Measurements from ENCODE around the gene DRC1.

Gene DRC1

DNA sequence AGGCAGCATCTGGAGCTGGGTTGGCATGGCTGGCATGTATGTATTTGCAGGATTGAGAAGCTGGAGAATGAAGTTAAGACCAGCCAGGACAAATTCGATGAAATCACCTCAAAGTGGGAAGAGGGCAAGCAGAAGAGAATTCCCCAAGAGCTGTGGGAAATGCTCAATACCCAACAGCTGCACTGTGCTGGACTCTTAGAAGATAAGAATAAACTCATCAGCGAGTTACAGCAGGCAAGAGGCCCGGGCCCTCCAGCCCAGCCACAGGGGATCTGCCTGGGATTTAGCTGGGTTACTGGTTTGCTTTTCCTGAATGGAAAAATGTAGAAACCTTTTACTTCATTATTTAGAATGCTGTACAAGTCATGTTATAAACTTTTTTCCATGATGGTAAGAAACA lies 22.5 kb downstream of the DRC1 start:
- no peaks in the 10 kb centered on the region for H4K20me1 ChIP-seq (ENCODE audit: control insufficient read depth, insufficient read depth, low read depth, low read length)
- no peaks in the 10 kb centered on the region for H3K79me2 ChIP-seq (ENCODE audit: control insufficient read depth, low read length)
- no peak overlapping the region for H3K4me2 ChIP-seq (ENCODE audit: low read length)
- no peak for TF ChIP-seq EZH2phosphoT487 (IDR thresholded peaks at IDR 0.05; ENCODE audit: borderline replicate concordance, low read length)
- no peaks in the 10 kb centered on the region for H3F3A ChIP-seq (ENCODE audit: control insufficient read depth, insufficient read depth)
- H3K27me3 ChIP-seq (ENCODE audit: control insufficient read depth, low read length), result peaks cover 4% of the 10 kb centered on the region; the same call in 1 of the 2 replicates
- H3K9me3 ChIP-seq (ENCODE audit: control insufficient read depth, insufficient read depth, low read length), result no peaks in the 10 kb centered on the region
- H3K27ac ChIP-seq (ENCODE audit: low read depth, low read length), result no peak overlapping the region
- no peaks in the 10 kb centered on the region for H3K36me3 ChIP-seq (ENCODE audit: control insufficient read depth, low read length)
- no peaks in the 10 kb centered on the region for H3K4me1 ChIP-seq (ENCODE audit: control insufficient read depth, low read length)
- no peak overlapping the region for H3K4me3 ChIP-seq (ENCODE audit: low read length)
- H3K9me2 ChIP-seq (replicated peaks; ENCODE audit: control insufficient read depth, low read length), result no peaks in the 10 kb centered on the region

GRCh38 chr2:26428846-26429245 lies 27.1 kb downstream of the DRC1 start:
- no peak overlapping the region for H3K4me3 ChIP-seq (ENCODE audit: low read length)
- H3K79me2 ChIP-seq (ENCODE audit: control insufficient read depth, low read length), result no peaks in the 10 kb centered on the region
- H3F3A ChIP-seq (ENCODE audit: control insufficient read depth, insufficient read depth), result no peaks in the 10 kb centered on the region
- no peaks in the 10 kb centered on the region for H3K9me3 ChIP-seq (ENCODE audit: control insufficient read depth, insufficient read depth, low read length)
- TF ChIP-seq EZH2phosphoT487 (IDR thresholded peaks at IDR 0.05; ENCODE audit: borderline replicate concordance, low read length) (no peak), CTCF (IDR thresholded peaks at IDR 0.05; ENCODE audit: low read depth, low read length, poor library complexity, severe bottlenecking) (no peak)
- H3K4me1 ChIP-seq (ENCODE audit: control insufficient read depth, low read length), result no peaks in the 10 kb centered on the region
- H4K20me1 ChIP-seq (ENCODE audit: control insufficient read depth, insufficient read depth, low read depth, low read length), result no peaks in the 10 kb centered on the region
- no peaks in the 10 kb centered on the region for H3K36me3 ChIP-seq (ENCODE audit: control insufficient read depth, low read length)
- peaks cover 8% of the 10 kb centered on the region; the same call in 1 of the 2 replicates for H3K27me3 ChIP-seq (ENCODE audit: control insufficient read depth, low read length)
- no peak overlapping the region for H3K4me2 ChIP-seq (ENCODE audit: low read length)
- no peaks in the 10 kb centered on the region for H3K9me2 ChIP-seq (replicated peaks; ENCODE audit: control insufficient read depth, low read length)
- no peak overlapping the region for H3K27ac ChIP-seq (ENCODE audit: low read depth, low read length)

DNA sequence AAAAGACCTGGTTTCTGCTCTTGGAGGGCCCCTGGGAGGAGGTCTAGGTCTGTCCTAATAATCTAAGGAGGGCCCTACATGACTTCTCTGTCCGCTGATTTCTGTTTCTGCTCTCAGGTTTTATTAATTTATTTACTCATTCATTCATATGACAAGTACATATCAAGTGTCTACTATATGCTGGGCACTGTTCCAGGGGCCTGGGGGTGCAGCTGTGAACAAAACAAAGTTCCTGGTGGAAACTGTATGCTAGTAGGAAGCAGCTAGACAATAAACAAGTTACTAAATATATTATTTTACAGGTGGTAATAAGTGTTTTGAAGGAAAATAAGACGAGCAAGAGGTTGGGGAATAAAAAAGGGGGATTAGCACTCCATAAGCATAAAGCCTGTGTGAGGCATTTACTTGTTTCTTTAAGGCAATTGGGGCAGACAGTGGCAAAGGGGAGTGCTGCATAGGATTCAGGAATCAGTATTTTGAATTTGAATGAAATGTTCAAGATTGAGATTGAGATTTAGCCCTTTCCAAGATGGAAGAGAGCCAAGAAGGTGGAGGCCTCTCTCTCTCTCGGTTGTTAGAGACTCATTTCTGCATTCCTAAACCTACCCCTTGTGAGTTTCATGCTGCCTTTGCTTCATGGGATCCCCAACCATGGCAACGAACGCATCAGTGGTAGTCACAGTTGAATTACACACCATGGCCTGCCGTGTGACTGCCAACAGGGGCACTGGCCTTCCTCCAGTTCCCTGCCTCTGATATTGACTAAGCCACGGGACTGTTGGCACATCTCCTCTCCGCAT lies 28.3 kb downstream of the DRC1 start:
- no peaks in the 10 kb centered on the region for H3K79me2 ChIP-seq (ENCODE audit: control insufficient read depth, low read length)
- H3K4me2 ChIP-seq (ENCODE audit: low read length), result no peak overlapping the region
- no peak overlapping the region for H3K4me3 ChIP-seq (ENCODE audit: low read length)
- H3K4me1 ChIP-seq (ENCODE audit: control insufficient read depth, low read length), result no peaks in the 10 kb centered on the region
- no peaks in the 10 kb centered on the region for H3K9me3 ChIP-seq (ENCODE audit: control insufficient read depth, insufficient read depth, low read length)
- no peaks in the 10 kb centered on the region for H4K20me1 ChIP-seq (ENCODE audit: control insufficient read depth, insufficient read depth, low read depth, low read length)
- H3F3A ChIP-seq (ENCODE audit: control insufficient read depth, insufficient read depth), result no peaks in the 10 kb centered on the region
- H3K9me2 ChIP-seq (replicated peaks; ENCODE audit: control insufficient read depth, low read length), result no peaks in the 10 kb centered on the region
- no peak overlapping the region for H3K27ac ChIP-seq (ENCODE audit: low read depth, low read length)
- H3K36me3 ChIP-seq (ENCODE audit: control insufficient read depth, low read length), result no peaks in the 10 kb centered on the region
- peaks cover 8% of the 10 kb centered on the region; the same call in 1 of the 2 replicates for H3K27me3 ChIP-seq (ENCODE audit: control insufficient read depth, low read length)
- TF ChIP-seq CTCF (IDR thresholded peaks at IDR 0.05; ENCODE audit: low read depth, low read length, poor library complexity, severe bottlenecking), result no peak
- no peak for TF ChIP-seq EZH2phosphoT487 (IDR thresholded peaks at IDR 0.05; ENCODE audit: borderline replicate concordance, low read length)

GRCh38 chr2:26430826-26431225 lies 29.1 kb downstream of the DRC1 start:
- Histone ChIP-seq H3K27ac (ENCODE audit: low read depth, low read length) (no peak overlapping the region), H3K27me3 (ENCODE audit: control insufficient read depth, low read length) (peaks cover 8% of the 10 kb centered on the region; the same call in 1 of the 2 replicates), H3F3A (ENCODE audit: control insufficient read depth, insufficient read depth) (no peaks in the 10 kb centered on the region), H3K79me2 (ENCODE audit: control insufficient read depth, low read length) (no peaks in the 10 kb centered on the region), H4K20me1 (ENCODE audit: control insufficient read depth, insufficient read depth, low read depth, low read length) (no peaks in the 10 kb centered on the region), H3K4me2 (ENCODE audit: low read length) (no peak overlapping the region), H3K36me3 (ENCODE audit: control insufficient read depth, low read length) (no peaks in the 10 kb centered on the region), H3K9me2 (replicated peaks; ENCODE audit: control insufficient read depth, low read length) (no peaks in the 10 kb centered on the region), H3K4me1 (ENCODE audit: control insufficient read depth, low read length) (no peaks in the 10 kb centered on the region), H3K9me3 (ENCODE audit: control insufficient read depth, insufficient read depth, low read length) (no peaks in the 10 kb centered on the region), H3K4me3 (ENCODE audit: low read length) (no peak overlapping the region)
- no peak for TF ChIP-seq EZH2phosphoT487 (IDR thresholded peaks at IDR 0.05; ENCODE audit: borderline replicate concordance, low read length)
- TF ChIP-seq CTCF (IDR thresholded peaks at IDR 0.05; ENCODE audit: low read depth, low read length, poor library complexity, severe bottlenecking), result no peak

All from DOHH2 (cell line).